HCT116 (cell line): ENCODE results near the gene ELL2. TPM values are rescaled to one million over a fixed set of nuclear protein-coding genes. Genes with fewer than 3 reads are reported as not detected.

Experiments used
- ATAC-seq: fragments of 200-7000 bp; cut with Tn5 transposase; 2 replicates; pipeline ENCODE4 v1.9.1; 2020; ENCODE audit warnings: mild to moderate bottlenecking, moderate library complexity
- BruUV-seq: library from RNA; stranded (reverse); fragments of 400-500 nt; replicated peaks from 2 replicates; lab custom pipeline; 2021; lab: Mats Ljungman, UMichigan
- CTCF ChIA-PET: fragments of 300-600 bp; sonication (Branson Sonifier 250); formaldehyde crosslinking; loops from one replicate; lab custom pipeline; 2021; ENCODE audit warnings: antibody characterized with exemption; lab: Charles Lee
- POLR2A ChIA-PET: fragments of 300-600, 350-600 bp; sonication (Branson Sonifier 250); formaldehyde crosslinking; loops from one replicate; lab custom pipeline; 2021; ENCODE audit warnings: antibody characterized with exemption; lab: Charles Lee
- RAD21 ChIA-PET, 2 experiments: fragments of 300-600 bp; sonication (Branson Sonifier 250); formaldehyde crosslinking; loops; one replicate each; lab custom pipeline; 2023; ENCODE audit warnings: low total read pairs in 2 of 2; ENCODE audit not compliant: uncharacterized antibody in 2 of 2, unreplicated experiment in 2 of 2, low non-redundant PET in 1 of 2; lab: Charles Lee
- DNase-seq: peaks from one replicate; pipeline ENCODE4 v3.0.0-alpha.2; 2010; ENCODE audit warnings: low read depth, low spot score
- H2AFZ ChIP-seq: fragments of 200-600 bp; shearing (Covaris generic), sonication (generic); 2 replicates; pipeline ENCODE4 v1.6.1; 2017; ENCODE audit warnings: low read depth, mixed run types, mixed read lengths, antibody characterized with exemption, low read length; ENCODE audit not compliant: poor library complexity, severe bottlenecking
- H3K27ac ChIP-seq: 2 replicates; pipeline ENCODE4 v1.5.1; 2012; ENCODE audit warnings: low read depth, low read length
- H3K27me3 ChIP-seq: fragments of 200-600 bp; sonication (generic); 2 replicates; pipeline ENCODE4 v1.6.1; 2016; ENCODE audit warnings: mixed run types, low read length, mixed read lengths; ENCODE audit not compliant: insufficient read depth
- H3K36me3 ChIP-seq, 2 experiments: fragments of 200-500 bp in 1 of 2; fragments of 200-600 bp in 1 of 2; sonication (Bioruptor generic) in 1 of 2; sonication (generic) in 1 of 2; 2 replicates each; pipeline versions ENCODE4 v1.5.1 to v1.6.1; 2014 to 2016; ENCODE audit warnings: low read length in 2 of 2, inconsistent platforms in 1 of 2, mixed read lengths in 1 of 2, mixed run types in 1 of 2; ENCODE audit not compliant: insufficient read depth in 2 of 2, control insufficient read depth in 1 of 2
- H3K4me1 ChIP-seq, 2 experiments: fragments of 200-600 bp in 1 of 2; sonication (generic) in 1 of 2; 2 replicates each; pipeline versions ENCODE4 v1.5.1 to v1.6.1; 2012 to 2017; ENCODE audit warnings: low read length in 2 of 2, inconsistent platforms in 1 of 2, mild to moderate bottlenecking in 1 of 2, mixed read lengths in 1 of 2, mixed run types in 1 of 2, moderate library complexity in 1 of 2; ENCODE audit not compliant: insufficient read depth in 2 of 2, control insufficient read depth in 1 of 2
- H3K4me2 ChIP-seq: fragments of 200-600 bp; sonication (generic); 2 replicates; pipeline ENCODE4 v1.6.1; 2017; ENCODE audit warnings: mixed run types, low read length, mixed read lengths
- H3K4me3 ChIP-seq, 2 experiments: fragments of 200-600 bp in 1 of 2; sonication (generic) in 1 of 2; replicated peaks in 1 of 2; 2 replicates each; pipeline ENCODE4 v1.5.1; 2011 to 2016; ENCODE audit warnings: low read length in 2 of 2, control low read depth in 1 of 2, low read depth in 1 of 2, mild to moderate bottlenecking in 1 of 2, mixed read lengths in 1 of 2, mixed run types in 1 of 2
- H3K79me2 ChIP-seq: fragments of 200-600 bp; sonication (generic); 2 replicates; pipeline ENCODE4 v1.6.1; 2017; ENCODE audit warnings: mild to moderate bottlenecking, mixed run types, low read length, moderate library complexity, mixed read lengths; ENCODE audit not compliant: insufficient read depth
- H3K9ac ChIP-seq: fragments of 200-600 bp; sonication (generic); 2 replicates; pipeline ENCODE4 v1.6.1; 2016; ENCODE audit warnings: low read length, mixed read lengths
- H3K9me2 ChIP-seq: fragments of 200-600 bp; sonication (generic), shearing (Covaris generic); 2 replicates; pipeline ENCODE4 v1.6.1; 2017; ENCODE audit warnings: mixed run types, mild to moderate bottlenecking, moderate library complexity; ENCODE audit not compliant: insufficient read depth
- H3K9me3 ChIP-seq, 2 experiments: fragments of 200-500 bp in 1 of 2; fragments of 200-600 bp in 1 of 2; sonication (Bioruptor generic) in 1 of 2; sonication (generic) in 1 of 2; 2 replicates each; pipeline ENCODE4 v1.6.1; 2014 to 2017; ENCODE audit warnings: low read length in 2 of 2, mixed read lengths in 2 of 2, inconsistent platforms in 1 of 2, low read depth in 1 of 2, mild to moderate bottlenecking in 1 of 2, mixed run types in 1 of 2, moderate library complexity in 1 of 2; ENCODE audit not compliant: control insufficient read depth in 1 of 2, insufficient read depth in 1 of 2
- H4K20me1 ChIP-seq: fragments of 200-600 bp; sonication (generic), shearing (Covaris generic); 2 replicates; pipeline ENCODE4 v1.6.1; 2017; ENCODE audit warnings: mixed run types, mild to moderate bottlenecking, moderate library complexity; ENCODE audit not compliant: insufficient read depth
- EZH2 ChIP-seq: fragments of 200-600 bp; sonication (generic); IDR thresholded peaks from 2 replicates; pipeline ENCODE4 v1.6.1; 2017; ENCODE audit warnings: antibody characterized with exemption, mixed run types
- EZH2phosphoT487 ChIP-seq: fragments of 200-600 bp; IDR thresholded peaks from 2 replicates; pipeline ENCODE4 v1.6.1; 2018; ENCODE audit warnings: antibody characterized with exemption, borderline replicate concordance
- JUND ChIP-seq: IDR thresholded peaks from 2 replicates; pipeline ENCODE4 v1.6.1; 2012
- POLR2A ChIP-seq: IDR thresholded peaks from 2 replicates; pipeline ENCODE4 v1.7.0; 2011; ENCODE audit warnings: borderline replicate concordance; ENCODE audit not compliant: insufficient read depth, insufficient read length; ENCODE audit errors: extremely low read depth
- POLR2AphosphoS5 ChIP-seq: IDR thresholded peaks from 2 replicates; pipeline ENCODE4 v1.6.1; 2011; ENCODE audit warnings: mild to moderate bottlenecking, low read depth, low read length, moderate library complexity
- TCF7L2 ChIP-seq: IDR thresholded peaks from 2 replicates; pipeline ENCODE4 v1.7.0; 2011; ENCODE audit warnings: borderline replicate concordance, inconsistent platforms; ENCODE audit not compliant: insufficient read depth, insufficient read length; ENCODE audit errors: extremely low read depth
- intact Hi-C: fragments of 100-400 bp; cut with micrococcal nuclease; formaldehyde crosslinking; loops from 2 replicates; pipeline ENCODE4 v1.10.0; 2022
- total RNA-seq: library from RNA; stranded (reverse); gene quantifications from one replicate; pipeline ENCODE4 v1.2.1, GENCODE V29; 2021; ENCODE audit not compliant: unreplicated experiment
- TF ChIP-seq, protein P1 (sequence below): IDR thresholded peaks from 2 replicates; pipeline ENCODE4 v1.6.1; 2012
- TF ChIP-seq, protein P2 (sequence below): IDR thresholded peaks from 2 replicates; pipeline ENCODE4 v1.6.1; 2011; ENCODE audit warnings: mild to moderate bottlenecking, low read length, moderate library complexity; ENCODE audit not compliant: insufficient replicate concordance; ENCODE audit errors: extremely low read depth

The ELL2 gene
- total RNA-seq, 1 experiment from 2014 or later = 29.8 TPM

DNA sequence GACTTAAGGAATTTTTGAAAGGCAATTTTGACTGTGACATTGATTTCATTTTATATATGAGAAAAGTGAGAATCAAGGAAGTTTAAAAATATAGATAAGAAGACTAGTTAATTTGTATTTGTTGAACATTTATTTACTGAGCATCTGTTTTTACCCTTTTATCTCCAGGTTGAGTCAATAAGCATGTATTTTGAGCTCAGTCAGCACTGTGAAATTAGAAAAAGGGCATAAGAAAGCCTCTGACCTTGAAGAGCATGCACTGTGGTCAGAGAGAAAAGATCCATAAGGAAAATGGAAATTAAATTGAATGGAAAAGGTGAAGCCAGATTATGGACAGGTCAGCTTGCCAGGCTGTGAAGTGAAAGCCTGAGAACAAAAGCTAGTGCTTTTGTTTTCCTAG is 44.4 kb downstream of the ELL2 start (continued):
- TF ChIP-seq TCF7L2 (no peak), EZH2 (no peak), POLR2AphosphoS5 (no peak), EZH2phosphoT487 (no peak)
- TF ChIP-seq, protein P1, sequence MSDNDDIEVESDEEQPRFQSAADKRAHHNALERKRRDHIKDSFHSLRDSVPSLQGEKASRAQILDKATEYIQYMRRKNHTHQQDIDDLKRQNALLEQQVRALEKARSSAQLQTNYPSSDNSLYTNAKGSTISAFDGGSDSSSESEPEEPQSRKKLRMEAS = no peak
- TF ChIP-seq, all 23 proteins: peak for 0

DNA sequence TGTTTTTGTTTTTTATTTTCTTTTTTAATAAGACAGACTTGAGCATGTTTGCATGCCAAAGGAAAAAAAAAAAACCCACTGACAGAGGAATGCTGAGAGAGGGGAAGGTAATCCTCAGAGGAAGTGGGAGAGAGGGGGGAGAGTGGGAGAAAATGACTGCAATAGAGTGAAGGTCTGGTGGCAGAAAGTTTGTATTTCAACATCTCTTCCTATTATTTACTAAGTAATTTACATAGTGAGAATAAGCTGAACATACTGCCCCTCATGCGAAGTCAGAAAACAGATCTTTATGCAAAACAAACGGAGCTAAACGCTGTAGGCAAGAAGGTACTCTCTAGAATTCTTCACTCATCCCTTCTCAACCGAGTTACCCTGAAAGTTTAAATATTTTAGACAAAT is 45.0 kb downstream of the ELL2 start:
- ChIA-PET RAD21 (no interaction called here), POLR2A (no interaction called here), CTCF (no interaction called here)
- Histone ChIP-seq H3K27me3 (no peaks in the 10 kb centered on the region), H3K36me3 (no peaks in the 10 kb centered on the region), H3K27ac (no peak overlapping the region), H3K9me2 (no peaks in the 10 kb centered on the region), H4K20me1 (no peaks in the 10 kb centered on the region), H2AFZ (no peak overlapping the region), H3K4me2 (no peak overlapping the region), H3K4me3 (no peak overlapping the region), H3K79me2 (no peaks in the 10 kb centered on the region), H3K9me3 (no peaks in the 10 kb centered on the region), H3K4me1 (no peaks in the 10 kb centered on the region), H3K9ac (no peak overlapping the region)
- intact Hi-C loops = no loop called here
- TF ChIP-seq POLR2A (no peak), JUND (no peak)
- no peak for ATAC-seq
- no peak for DNase-seq
- BruUV-seq = no TSS peak

DNA sequence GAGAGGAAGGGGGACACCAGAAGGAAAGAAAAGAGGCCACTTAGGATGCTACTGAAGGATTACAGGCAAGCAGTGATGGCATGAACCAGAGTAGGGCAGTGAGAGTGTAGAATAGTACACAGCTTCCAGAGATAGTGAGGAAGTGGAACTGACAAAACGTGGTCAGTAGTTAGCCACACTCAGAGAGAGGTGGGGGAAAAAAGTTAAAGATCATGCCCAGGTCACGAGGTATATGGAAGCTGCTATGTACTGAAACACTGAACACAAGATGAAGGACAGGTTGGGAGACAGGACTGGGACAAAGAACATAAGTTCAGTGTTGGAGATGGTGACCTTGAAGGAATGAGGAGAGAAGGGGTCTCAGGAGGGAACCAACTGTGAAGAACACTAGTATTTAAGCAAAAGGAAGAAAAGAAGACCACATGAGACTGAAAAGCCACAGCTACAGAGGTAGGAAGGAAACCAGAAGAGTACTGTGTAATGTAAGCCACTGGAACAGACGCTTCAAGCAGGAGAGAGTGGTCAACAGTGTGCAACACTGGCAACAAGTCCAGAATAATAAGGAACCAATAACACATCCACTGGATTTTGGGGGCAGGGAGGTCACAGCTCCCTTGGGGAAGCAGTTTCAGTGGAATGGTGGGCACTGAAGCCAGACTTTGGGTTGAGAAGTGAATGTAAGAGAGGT is 45.5 kb downstream of the ELL2 start:
- Histone ChIP-seq H2AFZ (no peak overlapping the region), H3K4me3 (no peak overlapping the region), H3K4me2 (no peak overlapping the region), H3K9me3 (no peaks in the 10 kb centered on the region), H3K4me1 (no peaks in the 10 kb centered on the region), H4K20me1 (no peaks in the 10 kb centered on the region), H3K79me2 (no peaks in the 10 kb centered on the region), H3K9me2 (no peaks in the 10 kb centered on the region)
- ATAC-seq = no peak
- ChIA-PET CTCF (no interaction called here), RAD21 (interaction anchor here in 1 of 2 experiments (0.6 kb wide), 1 partner anchor 91 kb away, joined by 5 read pairs; no protein-coding TSS in a partner anchor)
- intact Hi-C loops = no loop called here
- TF ChIP-seq, protein P2, sequence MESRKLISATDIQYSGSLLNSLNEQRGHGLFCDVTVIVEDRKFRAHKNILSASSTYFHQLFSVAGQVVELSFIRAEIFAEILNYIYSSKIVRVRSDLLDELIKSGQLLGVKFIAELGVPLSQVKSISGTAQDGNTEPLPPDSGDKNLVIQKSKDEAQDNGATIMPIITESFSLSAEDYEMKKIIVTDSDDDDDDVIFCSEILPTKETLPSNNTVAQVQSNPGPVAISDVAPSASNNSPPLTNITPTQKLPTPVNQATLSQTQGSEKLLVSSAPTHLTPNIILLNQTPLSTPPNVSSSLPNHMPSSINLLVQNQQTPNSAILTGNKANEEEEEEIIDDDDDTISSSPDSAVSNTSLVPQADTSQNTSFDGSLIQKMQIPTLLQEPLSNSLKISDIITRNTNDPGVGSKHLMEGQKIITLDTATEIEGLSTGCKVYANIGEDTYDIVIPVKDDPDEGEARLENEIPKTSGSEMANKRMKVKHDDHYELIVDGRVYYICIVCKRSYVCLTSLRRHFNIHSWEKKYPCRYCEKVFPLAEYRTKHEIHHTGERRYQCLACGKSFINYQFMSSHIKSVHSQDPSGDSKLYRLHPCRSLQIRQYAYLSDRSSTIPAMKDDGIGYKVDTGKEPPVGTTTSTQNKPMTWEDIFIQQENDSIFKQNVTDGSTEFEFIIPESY = no peak
- TF ChIP-seq, all 23 proteins: peak for 0
- Histone ChIP-seq H3K27ac (no peak overlapping the region), H3K36me3 (no peaks in the 10 kb centered on the region), H3K27me3 (no peaks in the 10 kb centered on the region), H3K9ac (no peak overlapping the region)
- POLR2A ChIA-PET = no interaction called here
- no TSS peak for BruUV-seq
- DNase-seq = no peak
